Activated B cell treated with CpG ODN at 0.5 μM for 24 hours (primary cell): ENCODE data around the gene PRODH2. TPM values are rescaled to one million over a fixed set of nuclear protein-coding genes. Genes with fewer than 3 reads are reported as not detected.
"Not testable (repeated sequence)": the region's sequence is repeated elsewhere in the genome, so short reads cannot be mapped to it uniquely, and the experiment has no call there.

Experiments used
- ATAC-seq: fragments of 200-7000 bp; cut with Tn5 transposase; one replicate; pipeline ENCODE4 v1.10.0; 2021; ENCODE audit warnings: low read depth, mild to moderate bottlenecking, moderate library complexity
- CTCF ChIA-PET: fragments of 350-600 bp; sonication (Branson Sonifier 250); formaldehyde crosslinking; loops from one replicate; lab custom pipeline; 2021; ENCODE audit warnings: antibody characterized with exemption; lab: Charles Lee
- POLR2A ChIA-PET: fragments of 350-600 bp; sonication (Branson Sonifier 250); formaldehyde crosslinking; loops from one replicate; lab custom pipeline; 2021; ENCODE audit warnings: antibody characterized with exemption; lab: Charles Lee
- DNase-seq: peaks from one replicate; pipeline ENCODE4 v3.0.0; 2022
- H3K27ac Mint-ChIP-seq: one replicate; pipeline ENCODE4 v1.8.0; 2020; ENCODE audit warnings: mixed read lengths
- H3K27me3 Mint-ChIP-seq: one replicate; pipeline ENCODE4 v1.8.0; 2021; ENCODE audit warnings: mixed read lengths
- H3K36me3 Mint-ChIP-seq: one replicate; pipeline ENCODE4 v1.8.0; 2021; ENCODE audit warnings: low read depth, mixed read lengths
- H3K4me1 Mint-ChIP-seq: one replicate; pipeline ENCODE4 v1.8.0; 2021; ENCODE audit warnings: mixed read lengths
- H3K4me3 Mint-ChIP-seq: one replicate; pipeline ENCODE4 v1.8.0; 2020; ENCODE audit warnings: mild to moderate bottlenecking, mixed read lengths
- H3K9me3 Mint-ChIP-seq: one replicate; pipeline ENCODE4 v1.8.0; 2020; ENCODE audit warnings: mixed read lengths
- CTCF ChIP-seq: fragments of 200-600 bp; IDR thresholded peaks from one replicate; pipeline ENCODE4 v1.8.0; 2022; ENCODE audit warnings: antibody characterized with exemption, mild to moderate bottlenecking
- intact Hi-C: fragments of 100-400 bp; cut with micrococcal nuclease; formaldehyde crosslinking; loops from one replicate; pipeline ENCODE4 v1.15.1; 2024
- total RNA-seq: library from RNA; stranded (reverse); gene quantifications from 2 replicates; pipeline ENCODE4 v1.2.3, GENCODE V29; 2022

The PRODH2 gene
- total RNA-seq, 1 donor from 2014 or later = not detected

- peak overlapping the region; percentile 79 for H3K4me3 Mint-ChIP-seq
- no peaks in the 10 kb centered on the region for H3K27me3 Mint-ChIP-seq
- H3K36me3 Mint-ChIP-seq = no peaks in the 10 kb centered on the region
- ATAC-seq = no peak
- POLR2A ChIA-PET = interaction anchor here (0.6 kb wide), 1 partner anchor 254 kb away, joined by 4 read pairs; no protein-coding TSS in a partner anchor
- TF ChIP-seq CTCF = no peak
- DNase-seq = no peak
- no peak overlapping the region for H3K27ac Mint-ChIP-seq
- CTCF ChIA-PET = no interaction called here
- intact Hi-C loops = loop anchor here (1.0 to 5.0 kb wide), 7 partner anchors 17 to 156 kb away; partner anchors contain the start of genes APLP1, COX6B1, LIN37 and PROSER3
- H3K4me1 Mint-ChIP-seq = peaks cover 9% of the 10 kb centered on the region
- no peaks in the 10 kb centered on the region for H3K9me3 Mint-ChIP-seq
Observed at GRCh38 chr19:35775046-35775297, 37.7 kb downstream of the PRODH2 start.

DNA sequence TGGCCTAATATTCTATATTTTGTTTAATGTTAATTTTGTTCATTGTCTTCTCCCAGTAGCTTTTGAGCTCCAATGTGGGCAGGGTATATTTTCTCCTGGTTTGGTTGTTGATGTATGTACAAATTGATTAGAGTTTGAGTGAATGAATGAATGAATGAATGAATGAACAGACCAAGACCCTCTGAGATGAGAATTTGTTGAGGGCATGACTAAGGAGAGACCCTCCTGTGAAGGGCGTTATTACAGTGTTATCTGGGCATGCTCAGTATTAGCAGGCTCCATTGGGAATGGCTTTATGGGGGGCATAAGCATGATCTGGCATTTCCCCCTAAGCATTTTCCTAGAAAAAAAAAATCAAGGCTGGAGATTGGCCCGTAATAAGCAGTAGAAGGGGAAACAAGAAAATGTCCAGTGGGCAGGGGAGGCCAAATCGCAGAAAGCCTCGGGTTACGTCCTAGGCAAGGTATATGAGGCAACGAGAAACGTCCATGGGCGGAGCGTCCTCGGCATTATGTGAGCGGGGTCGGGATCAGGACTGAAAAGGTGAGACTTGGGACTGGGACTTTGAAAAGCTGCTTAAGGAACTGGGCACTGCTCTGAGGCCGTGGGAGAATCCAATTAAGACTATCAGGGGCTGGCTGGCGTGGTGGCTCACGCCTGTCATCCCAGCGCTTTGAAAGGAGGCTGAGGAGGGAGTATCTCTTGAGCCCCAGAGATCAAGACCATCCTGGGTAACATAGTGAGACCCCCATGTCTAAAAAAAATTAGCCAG is 38.2 kb downstream of the PRODH2 start:
- Mint-ChIP-seq H3K9me3 (no peaks in the 10 kb centered on the region), H3K27ac (no peak overlapping the region), H3K4me1 (peaks cover 9% of the 10 kb centered on the region), H3K4me3 (peak overlapping the region; percentile 79), H3K27me3 (no peaks in the 10 kb centered on the region), H3K36me3 (no peaks in the 10 kb centered on the region)
- no peak for TF ChIP-seq CTCF
- ChIA-PET CTCF (no interaction called here), POLR2A (interaction anchor here (0.6 to 0.7 kb wide), 2 partner anchors 254 to 1076 kb away, joined by 4 read pairs; no protein-coding TSS in a partner anchor)
- no peak for DNase-seq
- intact Hi-C loops = loop anchor here (1.0 to 5.0 kb wide), 7 partner anchors 16 to 157 kb away; partner anchors contain the start of genes APLP1, COX6B1, LIN37 and PROSER3
- no peak for ATAC-seq

DNA sequence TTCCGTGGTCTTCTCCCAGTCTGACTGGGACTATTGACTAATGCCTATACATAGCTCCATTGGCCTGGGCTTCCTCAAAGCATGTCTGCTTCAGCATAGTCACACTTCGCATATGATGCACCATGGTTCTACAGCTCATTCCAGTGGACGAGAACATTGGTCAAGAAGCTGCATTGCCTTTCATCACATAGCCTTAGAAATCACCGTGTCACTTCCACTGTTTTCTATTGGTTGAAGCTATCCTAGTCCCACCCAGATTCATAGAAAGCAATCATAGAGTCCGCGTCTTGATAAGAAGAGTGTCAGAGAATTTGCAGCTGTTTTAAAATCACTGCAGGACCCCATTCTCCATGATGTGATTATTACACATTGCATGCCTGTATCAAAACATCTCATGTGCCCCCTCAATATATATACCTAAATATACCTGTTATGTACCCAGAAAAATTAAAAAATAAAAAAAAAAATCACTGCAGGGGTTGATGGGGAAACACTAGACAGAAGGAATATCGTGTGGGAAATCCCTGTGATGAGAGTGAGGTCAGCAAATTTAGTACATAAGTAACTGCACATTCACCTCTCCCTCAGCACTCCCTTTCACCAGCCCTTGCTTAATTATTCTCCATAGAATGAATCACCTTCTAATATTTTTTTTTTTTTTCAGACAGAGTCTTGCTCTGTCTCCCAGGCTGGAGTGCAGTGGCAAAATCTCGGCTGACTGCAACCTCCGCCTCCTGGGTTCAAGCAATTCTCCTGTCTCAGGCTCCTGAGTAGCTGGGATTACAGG is 39.4 kb downstream of the PRODH2 start:
- Mint-ChIP-seq H3K36me3 (peaks cover 5% of the 10 kb centered on the region), H3K4me1 (peaks cover 9% of the 10 kb centered on the region), H3K9me3 (no peaks in the 10 kb centered on the region), H3K27ac (no peak overlapping the region), H3K4me3 (no peak overlapping the region), H3K27me3 (no peaks in the 10 kb centered on the region)
- POLR2A ChIA-PET = interaction anchor here (0.7 to 0.8 kb wide), 2 partner anchors 25 to 161 kb away, joined by 5 read pairs; partner anchors contain the start of genes HAUS5 and LIN37
- TF ChIP-seq CTCF = no peak
- CTCF ChIA-PET = no interaction called here
- intact Hi-C loops = no loop called here
- ATAC-seq (no peak), DNase-seq (no peak)

DNA sequence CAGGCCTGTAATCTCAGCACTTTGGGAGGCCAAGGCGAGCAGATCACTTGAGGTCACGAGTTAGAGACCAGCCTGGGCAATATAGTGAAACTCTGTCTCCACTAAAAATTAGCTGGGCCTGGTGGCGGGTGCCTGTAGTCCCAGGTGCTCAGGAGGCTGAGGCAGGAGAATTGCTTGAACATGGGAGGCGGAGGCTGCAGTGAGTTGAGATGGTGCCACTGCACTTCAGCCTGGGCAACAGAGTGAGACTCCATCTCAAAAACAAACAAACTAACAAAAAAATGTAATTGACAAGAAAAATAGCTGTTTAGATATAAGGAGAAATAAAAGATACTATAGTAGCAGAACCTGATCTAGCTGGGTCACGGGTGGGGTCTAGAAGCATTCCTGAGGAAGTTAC is 40.3 kb downstream of the PRODH2 start:
- CTCF ChIA-PET, H3K4me3 Mint-ChIP-seq, H3K4me1 Mint-ChIP-seq, intact Hi-C loops, H3K27ac Mint-ChIP-seq, DNase-seq, H3K27me3 Mint-ChIP-seq, ATAC-seq, H3K9me3 Mint-ChIP-seq: not testable (repeated sequence)
- POLR2A ChIA-PET = interaction anchor here (0.8 kb wide), 1 partner anchor 24 kb away, joined by 5 read pairs; the partner anchor contains the start of gene LIN37
- peaks cover 11% of the 10 kb centered on the region for H3K36me3 Mint-ChIP-seq

GRCh38 chr19:35768082-35768421 is 44.6 kb downstream of the PRODH2 start:
- Mint-ChIP-seq H3K4me1 (no peaks in the 10 kb centered on the region), H3K27me3 (no peaks in the 10 kb centered on the region), H3K4me3 (no peak overlapping the region), H3K9me3 (no peaks in the 10 kb centered on the region), H3K27ac (no peak overlapping the region), H3K36me3 (peaks cover 35% of the 10 kb centered on the region)
- ATAC-seq (no peak), DNase-seq (no peak)
- ChIA-PET CTCF (no interaction called here), POLR2A (no interaction called here)
- no peak for TF ChIP-seq CTCF
- intact Hi-C loops = no loop called here
